Panc1 (cell line): ENCODE results near the gene EMX2.

Source experiments
- CTCF ChIP-seq: fragments of 450-650 bp; IDR thresholded peaks from 2 replicates; pipeline ENCODE4 v1.5.1; 2017; ENCODE audit warnings: mild to moderate bottlenecking
- SIN3A ChIP-seq: IDR thresholded peaks from 2 replicates; pipeline ENCODE4 v1.6.1; 2012; ENCODE audit warnings: low read depth, mild to moderate bottlenecking, low read length, moderate library complexity, borderline replicate concordance; ENCODE audit not compliant: insufficient read depth

- TF ChIP-seq CTCF: no peak
- TF ChIP-seq SIN3A: no peak
These were observed 39.4 kb downstream of the EMX2 start for GRCh38 chr10:117581961-117582360.
